ENCODE measurements around the gene ZNF410. TPM values are rescaled to one million over a fixed set of nuclear protein-coding genes. Genes with fewer than 3 reads are reported as not detected.

ZNF410 gene
- total and polyA plus RNA-seq, 2 of the 8 experiments (the other 6 are each of a cell fraction or from before 2014, with no cell fraction given), result 11.2 to 18.9 TPM

GRCh38 chr14:73879027-73879426 is 7.6 kb upstream of the ZNF410 start:
- H2BK15ac ChIP-seq (ENCODE audit: low read length), result no peak overlapping the region
- no peak overlapping the region for H2AFZ ChIP-seq (ENCODE audit: low read length)
- H2BK20ac ChIP-seq (ENCODE audit: low read length), result no peak overlapping the region
- H4K5ac ChIP-seq (ENCODE audit: insufficient read length, low read depth, low read length), result no peak overlapping the region
- H2BK5ac ChIP-seq (ENCODE audit: low read depth, low read length), result no peak overlapping the region
- H2BK12ac ChIP-seq (ENCODE audit: low read depth, low read length), result no peak overlapping the region
- ChIA-PET POLR2A (ENCODE audit: partially characterized antibody) (no interaction called here), CTCF (ENCODE audit: partially characterized antibody) (no interaction called here)
- H3K79me1 ChIP-seq (ENCODE audit: low read depth, low read length), result no peaks in the 10 kb centered on the region
- no peak overlapping the region for H3K23ac ChIP-seq (ENCODE audit: insufficient read length)
- no peaks in the 10 kb centered on the region for H3K9me3 ChIP-seq (ENCODE audit: insufficient read depth in 2 of 2, low read depth in 1 of 2, low read length in 1 of 2)
- no peak overlapping the region for H3K14ac ChIP-seq (ENCODE audit: insufficient read length)
- H3K56ac ChIP-seq (replicated peaks; ENCODE audit: insufficient read length, low read depth, low read length), result no peak overlapping the region
- no peak overlapping the region for H3K4ac ChIP-seq (replicated peaks; ENCODE audit: insufficient read length, low read depth, low read length)
- no peak overlapping the region for H3K4me3 ChIP-seq (ENCODE audit: extremely low read depth in 1 of 4, insufficient read depth in 2 of 4, low read depth in 3 of 4, low read length in 4 of 4)
- no peak overlapping the region for H2AK5ac ChIP-seq (ENCODE audit: low read depth, low read length)
- 81% methylated on average over 1 of the region's 1 CpG; no CpG with 5 or more reads in 1 of the 2 experiments for whole genome bisulfite sequencing, 2 experiments (ENCODE audit: extremely low coverage in 1 of 2, insufficient coverage in 1 of 2, insufficient read length in 1 of 2, insufficient replicate concordance in 2 of 2, low coverage in 1 of 2, low lambda C conversion rate in 2 of 2, missing lambda C conversion rate in 1 of 2)
- H4K20me1 ChIP-seq (replicated peaks in 1 of 2; ENCODE audit: control insufficient read depth in 1 of 2, insufficient read depth in 2 of 2, low read length in 2 of 2), result no peaks in the 10 kb centered on the region
- no peak overlapping the region for H4K8ac ChIP-seq (ENCODE audit: extremely low read depth, insufficient read depth, low read length)
- H3K4me2 ChIP-seq (ENCODE audit: insufficient read depth in 1 of 2, low read depth in 2 of 2, low read length in 2 of 2), result no peak overlapping the region
- no peak for DNase-seq (ENCODE audit: low read depth in 1 of 2, low spot score in 2 of 2)
- H3K79me2 ChIP-seq (ENCODE audit: control insufficient read depth in 1 of 2, insufficient read depth in 2 of 2, low read length in 2 of 2), result no peaks in the 10 kb centered on the region
- H4K91ac ChIP-seq (replicated peaks; ENCODE audit: insufficient read length, low read length), result no peak overlapping the region
- no peaks in the 10 kb centered on the region for H3K27me3 ChIP-seq (replicated peaks in 1 of 4; ENCODE audit: control insufficient read depth in 3 of 4, extremely low read depth in 1 of 4, insufficient read depth in 3 of 4, low read length in 3 of 4)
- H3K27ac ChIP-seq (ENCODE audit: low read depth, low read length), result no peak overlapping the region
- no peaks in the 10 kb centered on the region for H3K23me2 ChIP-seq (ENCODE audit: low read depth, low read length)
- H3K4me1 ChIP-seq (replicated peaks in 1 of 4; ENCODE audit: control insufficient read depth in 3 of 4, insufficient read depth in 4 of 4, low read length in 3 of 4), result no peaks in the 10 kb centered on the region
- no peak overlapping the region for H2BK120ac ChIP-seq (replicated peaks; ENCODE audit: low read depth, low read length)
- H3K36me3 ChIP-seq (ENCODE audit: control insufficient read depth in 2 of 4, insufficient read depth in 4 of 4, low read length in 3 of 4), result peaks cover 0 to 4% (median 0%) of the 10 kb centered on the region in 4 experiments; a peak in 2 of 8 replicates
- FAIRE-seq, result no peak
- H3K18ac ChIP-seq (ENCODE audit: extremely low read depth, low read length), result no peak overlapping the region
- H3K9ac ChIP-seq (replicated peaks in 1 of 4; ENCODE audit: extremely low read depth in 1 of 4, low read depth in 3 of 4, low read length in 3 of 4), result no peak overlapping the region
- TF ChIP-seq ASH2L (IDR thresholded peaks at IDR 0.05; ENCODE audit: low read length) (no peak), SUZ12 (IDR thresholded peaks at IDR 0.05; ENCODE audit: low read length) (no peak), CBX5 (IDR thresholded peaks at IDR 0.05; ENCODE audit: low read depth, low read length) (no peak), RXRA (IDR thresholded peaks at IDR 0.05; ENCODE audit: insufficient read depth, low read depth, low read length) (no peak), POU5F1 (IDR thresholded peaks at IDR 0.05; ENCODE audit: low read depth, low read length) (no peak), EGR1 (IDR thresholded peaks at IDR 0.05; ENCODE audit: borderline replicate concordance, low read depth, low read length) (no peak), JUN (IDR thresholded peaks at IDR 0.05; ENCODE audit: low read depth, low read length) (no peak), ATF2 (IDR thresholded peaks at IDR 0.05; ENCODE audit: low read length) (no peak), BACH1 (IDR thresholded peaks at IDR 0.05; ENCODE audit: low read length) (no peak), KDM5A (IDR thresholded peaks at IDR 0.05; ENCODE audit: low read length) (no peak), SRF (IDR thresholded peaks at IDR 0.05; ENCODE audit: low read depth, low read length) (no peak), CREB1 (IDR thresholded peaks at IDR 0.05) (no peak), TAF7 (optimal IDR thresholded peaks at IDR 0.05; ENCODE audit: borderline replicate concordance, low read depth, low read length) (no peak), TCF12 (IDR thresholded peaks at IDR 0.05; ENCODE audit: low read depth, low read length) (no peak), MAX (IDR thresholded peaks at IDR 0.05) (no peak)

Data from H1 (cell line).